DMS53 treated with DMSO at 0.1 percent for 48 hours (cell line): ENCODE results near the gene ARF3.

Source experiments
- DNase-seq: peaks from one replicate; lab custom pipeline; 2025; ENCODE audit not compliant: unreplicated experiment; lab: John Stamatoyannopoulos, UW

Gene ARF3

GRCh38 chr12:48967991-48968390 lies 10.7 kb upstream of the ARF3 start:
- DNase-seq = no peak

DNA sequence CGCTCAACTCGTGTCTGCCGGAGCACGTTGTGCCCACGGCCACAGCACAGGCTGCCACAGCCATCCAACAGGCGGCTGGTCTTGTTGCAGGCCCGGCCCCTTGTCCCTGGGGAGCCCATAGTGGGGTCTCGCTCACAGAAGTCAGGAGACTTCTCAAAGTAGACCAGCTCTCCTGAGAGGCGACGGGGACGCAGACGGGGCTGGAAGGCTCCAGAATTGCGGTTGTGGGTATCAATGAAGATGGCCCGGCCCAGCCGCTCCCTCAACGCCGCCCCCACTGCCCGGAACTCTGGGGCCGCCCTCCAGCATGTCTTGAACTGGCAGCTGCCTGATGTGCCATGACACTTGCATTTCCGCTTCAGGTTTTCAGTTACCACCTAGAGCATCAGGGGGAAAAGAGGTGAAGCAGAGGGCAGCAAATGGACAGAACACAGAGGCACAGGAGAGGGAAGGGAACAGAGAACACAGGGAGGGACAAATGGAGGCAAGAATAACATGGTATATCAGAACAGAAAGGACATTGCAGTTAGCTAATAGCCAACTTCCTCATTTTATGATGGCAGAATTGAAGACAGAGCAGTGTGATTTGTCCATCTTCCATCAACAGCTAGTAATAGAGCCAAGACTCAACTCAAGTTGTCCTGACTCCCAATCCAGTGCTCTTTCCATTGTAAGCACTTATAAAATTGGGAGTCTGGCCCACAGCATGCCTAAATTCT lies 9.0 kb upstream of the ARF3 start:
- DNase-seq = no peak

- DNase-seq = no peak
Measured at GRCh38 chr12:48965298-48965838, 8.1 kb upstream of the ARF3 start.

GRCh38 chr12:48961801-48962200 lies 4.5 kb upstream of the ARF3 start:
- no peak for DNase-seq

- no peak for DNase-seq
Measured at GRCh38 chr12:48961331-48961730, 4.0 kb upstream of the ARF3 start.

DNA sequence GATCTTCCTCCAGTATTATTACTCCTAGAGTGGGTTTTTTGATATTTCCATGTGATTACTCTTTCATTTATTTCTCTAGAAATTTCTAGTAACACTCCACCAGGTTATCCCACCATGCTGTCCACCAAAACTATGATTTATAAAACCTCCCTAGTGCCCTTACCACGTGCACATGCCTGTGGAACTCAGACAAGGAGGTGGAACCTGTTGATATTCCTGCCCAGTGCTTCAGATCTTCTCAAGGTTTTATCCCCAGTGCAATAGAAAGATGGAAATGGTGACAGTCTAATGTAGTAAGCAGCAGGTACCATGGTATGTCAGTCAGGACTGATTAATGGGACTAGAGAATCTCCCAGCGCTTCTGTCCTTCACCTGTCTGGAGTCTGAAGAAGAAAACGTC lies 3.5 kb upstream of the ARF3 start:
- no peak for DNase-seq

- no peak for DNase-seq
Measured at GRCh38 chr12:48958049-48958388, 732 bp upstream of the ARF3 start.

- peak; percentile 47 for DNase-seq
Measured at GRCh38 chr12:48956279-48957140, 777 bp downstream of the ARF3 start.

GRCh38 chr12:48954841-48955501 lies 2.3 kb downstream of the ARF3 start:
- DNase-seq = no peak

- DNase-seq = no peak
Measured at GRCh38 chr12:48954061-48954460, 3.2 kb downstream of the ARF3 start.

- no peak for DNase-seq
Measured at GRCh38 chr12:48952691-48953090, 4.6 kb downstream of the ARF3 start.

DNA sequence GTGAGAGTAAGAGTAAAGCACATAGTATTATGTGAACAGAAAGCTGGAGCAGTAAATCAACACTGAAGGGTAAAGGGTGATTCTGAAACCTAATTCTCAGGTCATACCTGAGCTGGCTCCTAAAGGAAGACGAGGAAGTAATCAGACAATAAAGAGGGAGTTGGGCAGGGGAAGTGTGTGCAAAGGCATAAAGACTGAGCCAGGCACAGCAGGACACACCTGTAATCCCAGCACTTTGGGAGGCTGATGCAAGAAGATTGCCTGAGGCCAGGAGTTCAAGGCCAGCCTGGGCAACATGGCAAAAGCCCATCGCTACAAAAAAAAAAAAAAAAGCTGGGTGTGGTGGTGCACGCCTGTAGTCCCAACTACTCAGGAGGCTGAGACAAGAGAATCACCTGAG lies 9.6 kb downstream of the ARF3 start:
- no peak for DNase-seq

GRCh38 chr12:48946943-48947342 lies 10.3 kb downstream of the ARF3 start:
- DNase-seq = no peak

DNA sequence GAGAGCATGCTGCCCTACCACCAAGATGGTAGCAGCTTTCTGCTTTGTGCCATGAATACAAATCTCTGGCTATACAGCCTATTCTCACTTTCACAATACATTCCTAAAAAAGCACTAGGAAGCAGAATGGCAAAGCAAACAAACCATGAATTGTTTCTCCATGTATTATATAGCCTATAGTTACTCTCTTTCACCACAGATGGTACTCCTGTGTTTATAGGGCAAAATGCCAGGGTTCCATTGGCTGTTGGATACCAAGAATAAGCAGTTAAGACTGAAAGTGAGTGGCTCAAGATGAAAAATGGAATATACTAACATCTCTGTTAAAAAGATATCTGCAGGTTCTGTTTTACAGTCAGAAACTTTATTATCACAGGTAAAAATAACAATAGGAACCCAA lies 11.1 kb downstream of the ARF3 start:
- DNase-seq = no peak

DNA sequence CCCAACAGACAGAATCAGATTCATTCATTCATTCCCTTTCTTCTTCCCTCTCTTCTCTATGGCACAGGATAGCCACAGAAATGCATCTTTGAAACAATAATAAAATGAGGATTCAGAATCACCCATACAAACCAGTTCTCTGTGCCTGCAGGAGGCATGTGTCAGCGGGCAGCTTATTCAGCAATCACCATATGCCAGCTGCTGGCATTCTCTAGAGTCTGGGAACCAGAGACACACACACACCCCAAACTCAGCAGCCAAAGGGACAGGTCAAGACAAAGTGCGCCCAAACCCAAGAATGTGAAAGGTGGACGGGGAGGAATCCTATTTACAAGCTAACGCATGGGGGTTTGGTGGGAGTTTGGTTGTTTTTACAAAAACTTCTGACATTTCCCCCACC lies 14.1 kb downstream of the ARF3 start:
- no peak for DNase-seq

GRCh38 chr12:48940181-48940580 lies 17.1 kb downstream of the ARF3 start:
- DNase-seq = no peak

- DNase-seq = no peak
Measured at GRCh38 chr12:48938805-48939204, 18.5 kb downstream of the ARF3 start.

GRCh38 chr12:48937170-48937569 lies 20.1 kb downstream of the ARF3 start:
- DNase-seq = no peak

GRCh38 chr12:48936379-48936979 lies 20.8 kb downstream of the ARF3 start:
- peak; percentile 22 for DNase-seq

DNA sequence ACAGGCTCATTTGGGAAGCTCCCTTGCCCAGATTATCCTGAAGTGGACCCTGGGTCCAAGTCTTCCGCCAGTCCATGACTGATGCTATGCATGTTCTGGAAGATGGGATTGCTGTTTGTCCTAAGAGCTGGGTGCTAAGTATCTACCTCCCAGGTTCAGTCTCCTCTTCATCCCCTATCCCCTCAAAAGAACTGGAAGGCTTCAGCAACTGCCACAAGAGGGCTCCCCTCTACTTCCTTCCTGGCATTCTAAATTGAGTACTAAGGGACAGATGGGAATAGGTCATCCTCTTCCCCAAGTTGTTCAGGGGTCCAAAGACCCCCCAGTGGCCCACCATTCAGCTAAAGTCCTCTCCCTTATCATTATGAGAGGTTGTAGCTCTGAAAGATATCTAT lies 23.0 kb downstream of the ARF3 start:
- DNase-seq = no peak

GRCh38 chr12:48933664-48934311 lies 23.5 kb downstream of the ARF3 start:
- DNase-seq = no peak
